HCT116 (cell line): Measurements from ENCODE around the gene GRIK2. TPM values are rescaled to one million over a fixed set of nuclear protein-coding genes. Genes with fewer than 3 reads are reported as not detected.

Source experiments
- ATAC-seq: fragments of 200-7000 bp; cut with Tn5 transposase; 2 replicates; pipeline ENCODE4 v1.9.1; 2020; ENCODE audit warnings: mild to moderate bottlenecking, moderate library complexity
- BruUV-seq: library from RNA; stranded (reverse); fragments of 400-500 nt; replicated peaks from 2 replicates; lab custom pipeline; 2021; lab: Mats Ljungman, UMichigan
- CTCF ChIA-PET: fragments of 300-600 bp; sonication (Branson Sonifier 250); formaldehyde crosslinking; loops from one replicate; lab custom pipeline; 2021; ENCODE audit warnings: antibody characterized with exemption; lab: Charles Lee
- POLR2A ChIA-PET: fragments of 300-600, 350-600 bp; sonication (Branson Sonifier 250); formaldehyde crosslinking; loops from one replicate; lab custom pipeline; 2021; ENCODE audit warnings: antibody characterized with exemption; lab: Charles Lee
- RAD21 ChIA-PET, 2 experiments: fragments of 300-600 bp; sonication (Branson Sonifier 250); formaldehyde crosslinking; loops; one replicate each; lab custom pipeline; 2023; ENCODE audit warnings: low total read pairs in 2 of 2; ENCODE audit not compliant: uncharacterized antibody in 2 of 2, unreplicated experiment in 2 of 2, low non-redundant PET in 1 of 2; lab: Charles Lee
- DNase-seq: peaks from one replicate; pipeline ENCODE4 v3.0.0-alpha.2; 2010; ENCODE audit warnings: low read depth, low spot score
- H2AFZ ChIP-seq: fragments of 200-600 bp; shearing (Covaris generic), sonication (generic); 2 replicates; pipeline ENCODE4 v1.6.1; 2017; ENCODE audit warnings: low read depth, mixed run types, mixed read lengths, antibody characterized with exemption, low read length; ENCODE audit not compliant: poor library complexity, severe bottlenecking
- H3K27ac ChIP-seq: 2 replicates; pipeline ENCODE4 v1.5.1; 2012; ENCODE audit warnings: low read depth, low read length
- H3K27me3 ChIP-seq: fragments of 200-600 bp; sonication (generic); 2 replicates; pipeline ENCODE4 v1.6.1; 2016; ENCODE audit warnings: mixed run types, low read length, mixed read lengths; ENCODE audit not compliant: insufficient read depth
- H3K36me3 ChIP-seq, 2 experiments: fragments of 200-500 bp in 1 of 2; fragments of 200-600 bp in 1 of 2; sonication (Bioruptor generic) in 1 of 2; sonication (generic) in 1 of 2; 2 replicates each; pipeline versions ENCODE4 v1.5.1 to v1.6.1; 2014 to 2016; ENCODE audit warnings: low read length in 2 of 2, inconsistent platforms in 1 of 2, mixed read lengths in 1 of 2, mixed run types in 1 of 2; ENCODE audit not compliant: insufficient read depth in 2 of 2, control insufficient read depth in 1 of 2
- H3K4me1 ChIP-seq, 2 experiments: fragments of 200-600 bp in 1 of 2; sonication (generic) in 1 of 2; 2 replicates each; pipeline versions ENCODE4 v1.5.1 to v1.6.1; 2012 to 2017; ENCODE audit warnings: low read length in 2 of 2, inconsistent platforms in 1 of 2, mild to moderate bottlenecking in 1 of 2, mixed read lengths in 1 of 2, mixed run types in 1 of 2, moderate library complexity in 1 of 2; ENCODE audit not compliant: insufficient read depth in 2 of 2, control insufficient read depth in 1 of 2
- H3K4me2 ChIP-seq: fragments of 200-600 bp; sonication (generic); 2 replicates; pipeline ENCODE4 v1.6.1; 2017; ENCODE audit warnings: mixed run types, low read length, mixed read lengths
- H3K4me3 ChIP-seq, 2 experiments: fragments of 200-600 bp in 1 of 2; sonication (generic) in 1 of 2; replicated peaks in 1 of 2; 2 replicates each; pipeline ENCODE4 v1.5.1; 2011 to 2016; ENCODE audit warnings: low read length in 2 of 2, control low read depth in 1 of 2, low read depth in 1 of 2, mild to moderate bottlenecking in 1 of 2, mixed read lengths in 1 of 2, mixed run types in 1 of 2
- H3K79me2 ChIP-seq: fragments of 200-600 bp; sonication (generic); 2 replicates; pipeline ENCODE4 v1.6.1; 2017; ENCODE audit warnings: mild to moderate bottlenecking, mixed run types, low read length, moderate library complexity, mixed read lengths; ENCODE audit not compliant: insufficient read depth
- H3K9ac ChIP-seq: fragments of 200-600 bp; sonication (generic); 2 replicates; pipeline ENCODE4 v1.6.1; 2016; ENCODE audit warnings: low read length, mixed read lengths
- H3K9me2 ChIP-seq: fragments of 200-600 bp; sonication (generic), shearing (Covaris generic); 2 replicates; pipeline ENCODE4 v1.6.1; 2017; ENCODE audit warnings: mixed run types, mild to moderate bottlenecking, moderate library complexity; ENCODE audit not compliant: insufficient read depth
- H3K9me3 ChIP-seq, 2 experiments: fragments of 200-500 bp in 1 of 2; fragments of 200-600 bp in 1 of 2; sonication (Bioruptor generic) in 1 of 2; sonication (generic) in 1 of 2; 2 replicates each; pipeline ENCODE4 v1.6.1; 2014 to 2017; ENCODE audit warnings: low read length in 2 of 2, mixed read lengths in 2 of 2, inconsistent platforms in 1 of 2, low read depth in 1 of 2, mild to moderate bottlenecking in 1 of 2, mixed run types in 1 of 2, moderate library complexity in 1 of 2; ENCODE audit not compliant: control insufficient read depth in 1 of 2, insufficient read depth in 1 of 2
- H4K20me1 ChIP-seq: fragments of 200-600 bp; sonication (generic), shearing (Covaris generic); 2 replicates; pipeline ENCODE4 v1.6.1; 2017; ENCODE audit warnings: mixed run types, mild to moderate bottlenecking, moderate library complexity; ENCODE audit not compliant: insufficient read depth
- ATF3 ChIP-seq: IDR thresholded peaks from 2 replicates; pipeline ENCODE4 v1.6.1; 2012
- CBX3 ChIP-seq: IDR thresholded peaks from 2 replicates; pipeline ENCODE4 v1.6.1; 2012; ENCODE audit warnings: low read depth
- EGR1 ChIP-seq: IDR thresholded peaks from 2 replicates; pipeline ENCODE4 v1.6.1; 2012; ENCODE audit warnings: low read depth
- ELF1 ChIP-seq: IDR thresholded peaks from 2 replicates; pipeline ENCODE4 v1.6.1; 2012; ENCODE audit warnings: low read depth, borderline replicate concordance
- EZH2 ChIP-seq: fragments of 200-600 bp; sonication (generic); IDR thresholded peaks from 2 replicates; pipeline ENCODE4 v1.6.1; 2017; ENCODE audit warnings: antibody characterized with exemption, mixed run types
- EZH2phosphoT487 ChIP-seq: fragments of 200-600 bp; IDR thresholded peaks from 2 replicates; pipeline ENCODE4 v1.6.1; 2018; ENCODE audit warnings: antibody characterized with exemption, borderline replicate concordance
- FOSL1 ChIP-seq: IDR thresholded peaks from 2 replicates; pipeline ENCODE4 v1.6.1; 2012; ENCODE audit warnings: low read depth
- JUND ChIP-seq: IDR thresholded peaks from 2 replicates; pipeline ENCODE4 v1.6.1; 2012
- MAX ChIP-seq: IDR thresholded peaks from 2 replicates; pipeline ENCODE4 v1.6.1; 2012
- POLR2A ChIP-seq: IDR thresholded peaks from 2 replicates; pipeline ENCODE4 v1.7.0; 2011; ENCODE audit warnings: borderline replicate concordance; ENCODE audit not compliant: insufficient read depth, insufficient read length; ENCODE audit errors: extremely low read depth
- POLR2AphosphoS5 ChIP-seq: IDR thresholded peaks from 2 replicates; pipeline ENCODE4 v1.6.1; 2011; ENCODE audit warnings: mild to moderate bottlenecking, low read depth, low read length, moderate library complexity
- RAD21 ChIP-seq: IDR thresholded peaks from 2 replicates; pipeline ENCODE4 v1.6.1; 2012; ENCODE audit warnings: low read depth, mild to moderate bottlenecking
- REST ChIP-seq: IDR thresholded peaks from 2 replicates; pipeline ENCODE4 v1.6.1; 2012; ENCODE audit warnings: low read depth
- SIN3A ChIP-seq: IDR thresholded peaks from 2 replicates; pipeline ENCODE4 v1.6.1; 2012; ENCODE audit warnings: low read depth
- SP1 ChIP-seq: IDR thresholded peaks from 2 replicates; pipeline ENCODE4 v1.6.1; 2012; ENCODE audit warnings: low read depth
- SRF ChIP-seq: IDR thresholded peaks from 2 replicates; pipeline ENCODE4 v1.6.1; 2012; ENCODE audit warnings: low read depth
- YY1 ChIP-seq: IDR thresholded peaks from 2 replicates; pipeline ENCODE4 v1.6.1; 2011; ENCODE audit warnings: low read length, low read depth, moderate library complexity, mild to moderate bottlenecking; ENCODE audit not compliant: insufficient replicate concordance; ENCODE audit errors: extremely low read depth
- ZBTB33 ChIP-seq: IDR thresholded peaks from 2 replicates; pipeline ENCODE4 v1.6.1; 2011; ENCODE audit warnings: mild to moderate bottlenecking, low read length, moderate library complexity; ENCODE audit not compliant: insufficient replicate concordance; ENCODE audit errors: extremely low read depth
- ZNF274 ChIP-seq: fragments of 200-500 bp; sonication (Bioruptor generic); IDR thresholded peaks from 2 replicates; pipeline ENCODE4 v1.6.1; 2014; ENCODE audit warnings: mild to moderate bottlenecking, low read depth, low read length, inconsistent platforms
- intact Hi-C: fragments of 100-400 bp; cut with micrococcal nuclease; formaldehyde crosslinking; loops from 2 replicates; pipeline ENCODE4 v1.10.0; 2022
- total RNA-seq: library from RNA; stranded (reverse); gene quantifications from one replicate; pipeline ENCODE4 v1.2.1, GENCODE V29; 2021; ENCODE audit not compliant: unreplicated experiment

Gene GRIK2
- total RNA-seq, 1 experiment from 2014 or later: 0.64 TPM

GRCh38 chr6:101832371-101832770 lies 438.9 kb downstream of the GRIK2 start:
- no peaks in the 10 kb centered on the region for H4K20me1 ChIP-seq
- no peak overlapping the region for H3K27ac ChIP-seq
- H3K4me1 ChIP-seq: no peaks in the 10 kb centered on the region
- H3K9ac ChIP-seq: no peak overlapping the region
- no peak for TF ChIP-seq SRF
- no peak for TF ChIP-seq RAD21
- no peak for TF ChIP-seq ATF3
- TF ChIP-seq FOSL1: no peak
- TF ChIP-seq YY1: no peak
- no peak for TF ChIP-seq EZH2phosphoT487
- no peak for TF ChIP-seq REST
- no peak for TF ChIP-seq POLR2AphosphoS5
- no peak for TF ChIP-seq EZH2
- no peak for TF ChIP-seq SIN3A
- no peak for TF ChIP-seq JUND
- no peak for TF ChIP-seq EGR1
- TF ChIP-seq POLR2A: no peak
- TF ChIP-seq CBX3: no peak
- no peak for TF ChIP-seq ZBTB33
- TF ChIP-seq ZNF274: no peak
- TF ChIP-seq MAX: no peak
- no peak for TF ChIP-seq SP1
- TF ChIP-seq ELF1: no peak
- CTCF ChIA-PET: interaction anchor here (1.1 kb wide), 1 partner anchor 14 kb away, joined by 3 read pairs; no protein-coding TSS in a partner anchor
- no TSS peak for BruUV-seq
- POLR2A ChIA-PET: no interaction called here
- H3K27me3 ChIP-seq: no peaks in the 10 kb centered on the region
- no peaks in the 10 kb centered on the region for H3K79me2 ChIP-seq
- no peak overlapping the region for H2AFZ ChIP-seq
- H3K9me3 ChIP-seq: peaks cover 0 to 6% of the 10 kb centered on the region in 2 experiments; a peak in 1 of 4 replicates
- no peaks in the 10 kb centered on the region for H3K36me3 ChIP-seq
- no peak overlapping the region for H3K4me3 ChIP-seq
- no peak overlapping the region for H3K4me2 ChIP-seq
- intact Hi-C loops: loop anchor here (5.0 kb wide), 1 partner anchor 795 kb away; no protein-coding TSS in a partner anchor
- ATAC-seq (no peak), DNase-seq (no peak)
- H3K9me2 ChIP-seq: no peaks in the 10 kb centered on the region
- RAD21 ChIA-PET: no interaction called here
